GM19023 (cell line): ENCODE results near the gene APOC3.
"Not testable (repeated sequence)": the region's sequence is repeated elsewhere in the genome, so short reads cannot be mapped to it uniquely, and the experiment has no call there.

Source experiments
- ATAC-seq: cut with Tn5 transposase; IDR thresholded peaks from one replicate; pipeline ENCODE4 v1.9.1; 2021; ENCODE audit warnings: mild to moderate bottlenecking, moderate library complexity; ENCODE audit not compliant: unreplicated experiment

APOC3 gene

DNA sequence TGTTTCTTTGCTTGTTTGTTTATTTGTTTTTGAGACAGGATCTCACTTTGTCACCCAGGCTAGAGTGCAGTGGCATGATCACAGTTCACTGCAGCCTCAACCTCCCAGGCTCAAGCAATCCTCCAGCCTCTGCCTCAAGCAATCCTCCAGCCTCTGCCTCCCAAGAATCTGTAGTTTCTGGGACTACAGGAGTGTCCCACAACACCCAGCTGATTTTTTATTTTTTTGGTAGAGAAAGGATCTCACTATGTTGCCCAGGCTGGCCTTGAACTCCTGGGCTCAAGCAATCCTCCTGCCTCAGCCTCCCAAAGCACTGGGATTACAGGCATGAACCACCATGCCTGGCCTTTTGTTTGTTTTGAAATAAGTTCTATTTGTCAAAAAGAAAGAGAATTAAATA, 28.0 kb upstream of the APOC3 start:
- ATAC-seq = not testable (repeated sequence)

DNA sequence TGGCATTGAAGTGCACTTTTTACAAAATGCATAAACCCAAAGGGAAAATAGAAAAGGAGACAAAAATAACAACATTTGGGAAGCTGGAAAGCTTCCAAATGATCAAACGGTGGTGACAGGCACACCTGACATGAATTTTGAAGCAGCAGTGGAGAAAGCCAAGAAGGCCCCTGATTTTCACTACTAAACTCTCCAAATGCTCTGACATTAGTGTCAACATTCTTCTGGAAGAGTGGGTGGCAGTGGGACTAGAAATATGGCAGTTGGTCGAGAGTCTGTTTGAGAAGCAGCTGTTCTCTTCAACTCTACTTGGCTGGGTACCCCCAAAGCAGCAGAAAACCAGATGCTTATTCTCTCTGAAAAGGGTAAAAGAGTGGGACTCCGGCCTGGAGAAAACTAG, 25.7 kb upstream of the APOC3 start:
- ATAC-seq = no peak

DNA sequence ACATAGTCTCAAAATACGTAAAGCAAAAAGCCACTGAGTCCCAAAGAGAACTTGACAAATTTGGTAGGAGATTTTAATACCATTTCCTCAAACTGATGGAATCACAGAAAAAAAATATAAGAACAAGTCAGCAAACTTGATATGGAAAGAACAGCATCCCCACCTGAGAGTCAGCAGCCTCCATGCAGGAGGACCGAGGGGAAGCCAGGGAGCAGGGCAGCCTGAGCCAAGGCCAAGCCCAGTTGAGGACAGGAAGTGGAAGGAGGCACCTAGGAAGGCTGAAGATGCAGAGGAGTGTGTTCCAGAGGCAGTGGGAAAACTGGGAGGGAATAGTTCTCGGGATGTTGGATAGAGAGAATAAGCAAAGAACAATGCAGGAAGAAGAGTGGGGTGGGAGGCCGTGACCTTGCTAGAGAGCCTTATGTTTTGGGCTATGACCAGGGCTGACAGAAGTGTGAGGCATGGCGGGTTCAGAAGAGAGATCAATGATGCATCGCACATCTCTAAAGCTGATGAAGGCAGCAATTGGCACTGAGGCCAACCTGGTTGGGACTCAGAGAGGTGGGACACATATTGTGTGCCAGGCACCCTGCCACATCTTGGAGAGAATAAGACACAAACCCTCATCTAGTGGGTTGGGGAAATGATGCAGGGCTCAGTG, 22.0 kb upstream of the APOC3 start:
- ATAC-seq = no peak

DNA sequence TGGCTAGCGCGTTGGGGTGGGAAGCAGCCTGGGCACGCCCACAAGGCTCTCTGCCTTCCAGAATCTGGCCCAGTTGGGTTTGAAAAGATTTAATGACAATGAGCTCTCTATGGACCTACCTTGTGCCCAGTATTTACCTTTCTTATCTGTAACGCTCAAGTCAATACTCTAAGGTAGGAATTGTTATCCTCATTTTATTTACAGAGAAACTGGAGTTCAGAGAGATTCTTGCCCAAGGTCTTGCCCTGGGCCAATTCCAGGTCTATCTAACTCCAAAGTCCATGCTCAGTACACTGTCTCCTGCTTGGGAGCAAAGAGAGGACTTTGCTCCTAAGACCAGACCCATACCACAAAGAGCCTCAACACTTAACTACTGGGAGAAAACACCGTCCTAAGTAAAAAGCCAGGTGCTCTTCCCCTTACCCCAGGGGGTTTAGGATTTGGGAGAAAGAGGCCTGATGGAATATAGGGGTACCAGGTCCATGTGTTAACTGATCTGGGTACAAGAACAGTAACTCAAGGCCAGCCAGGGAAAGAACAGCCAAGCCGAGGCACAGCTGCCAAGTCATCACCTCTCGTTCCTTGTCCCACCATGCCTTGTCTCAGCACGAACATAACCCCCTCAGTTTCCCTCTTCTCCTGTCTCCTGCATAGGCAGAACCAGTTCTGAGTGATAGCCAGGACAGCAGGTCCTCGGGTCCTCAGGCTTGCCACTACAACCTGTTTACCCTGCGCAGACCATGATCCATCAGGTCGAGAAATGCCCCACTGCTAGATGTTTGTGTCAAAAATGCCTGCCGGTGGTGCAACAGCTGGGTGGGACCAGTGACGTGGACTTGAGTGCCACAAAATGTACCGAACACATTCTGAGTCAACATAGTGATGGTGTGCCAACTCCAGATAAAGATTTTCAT, 21.2 kb upstream of the APOC3 start:
- no peak for ATAC-seq

DNA sequence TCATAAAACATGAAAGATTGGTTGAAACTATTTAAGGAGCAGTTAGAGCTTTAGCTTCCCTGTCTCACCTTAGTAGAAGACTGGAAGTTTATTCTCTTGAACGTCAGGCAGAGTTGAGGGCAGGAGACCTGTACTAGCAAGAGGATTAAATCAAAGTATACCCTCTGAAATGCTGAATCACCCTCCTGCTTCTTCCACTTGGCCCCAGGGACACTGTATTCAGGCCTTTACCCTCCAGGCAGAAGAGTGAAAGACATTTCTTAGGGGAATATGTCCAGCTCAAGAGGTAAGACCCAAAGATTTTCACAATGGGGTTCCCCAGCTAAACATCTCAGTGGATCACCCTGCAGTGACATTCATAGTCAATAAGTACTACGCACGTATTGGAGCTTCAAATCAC, 18.5 kb upstream of the APOC3 start:
- ATAC-seq = no peak

DNA sequence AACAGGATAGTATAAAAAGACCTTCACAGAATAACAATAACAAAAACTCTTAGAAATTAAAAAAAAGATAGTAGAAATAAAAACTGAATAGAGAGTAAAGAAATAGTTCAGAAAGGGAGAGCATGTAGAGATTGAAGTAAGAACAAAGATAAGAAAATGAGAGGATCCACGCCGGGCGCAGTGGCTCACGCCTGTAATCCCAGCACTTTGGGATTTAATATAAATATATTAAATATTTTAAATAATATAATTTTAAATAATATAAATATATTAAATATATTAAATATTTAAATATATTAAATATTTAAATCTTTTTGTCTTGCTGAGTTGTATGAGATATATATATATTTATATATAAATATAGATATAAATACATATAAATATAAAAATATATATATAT, 17.6 kb upstream of the APOC3 start:
- ATAC-seq = no peak

DNA sequence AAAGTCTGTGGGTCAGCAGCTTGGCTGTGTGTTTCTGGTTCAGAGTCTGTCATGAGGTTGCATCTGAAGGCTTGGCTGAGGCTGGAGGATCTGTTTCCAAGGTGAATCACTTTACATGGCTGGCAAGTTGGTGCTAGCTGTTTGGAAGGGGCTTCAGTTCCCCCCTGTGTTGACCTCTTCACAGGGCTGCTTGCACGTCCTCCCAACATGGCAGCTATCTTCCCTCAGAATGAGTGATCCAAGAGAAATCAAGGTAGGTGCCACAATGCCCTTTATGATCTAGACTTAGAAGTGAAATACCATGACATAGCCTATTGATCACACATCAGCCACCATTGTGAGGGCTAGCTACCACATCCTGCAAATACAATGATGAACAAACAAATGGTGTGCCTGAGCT, 16.5 kb upstream of the APOC3 start:
- ATAC-seq = no peak

DNA sequence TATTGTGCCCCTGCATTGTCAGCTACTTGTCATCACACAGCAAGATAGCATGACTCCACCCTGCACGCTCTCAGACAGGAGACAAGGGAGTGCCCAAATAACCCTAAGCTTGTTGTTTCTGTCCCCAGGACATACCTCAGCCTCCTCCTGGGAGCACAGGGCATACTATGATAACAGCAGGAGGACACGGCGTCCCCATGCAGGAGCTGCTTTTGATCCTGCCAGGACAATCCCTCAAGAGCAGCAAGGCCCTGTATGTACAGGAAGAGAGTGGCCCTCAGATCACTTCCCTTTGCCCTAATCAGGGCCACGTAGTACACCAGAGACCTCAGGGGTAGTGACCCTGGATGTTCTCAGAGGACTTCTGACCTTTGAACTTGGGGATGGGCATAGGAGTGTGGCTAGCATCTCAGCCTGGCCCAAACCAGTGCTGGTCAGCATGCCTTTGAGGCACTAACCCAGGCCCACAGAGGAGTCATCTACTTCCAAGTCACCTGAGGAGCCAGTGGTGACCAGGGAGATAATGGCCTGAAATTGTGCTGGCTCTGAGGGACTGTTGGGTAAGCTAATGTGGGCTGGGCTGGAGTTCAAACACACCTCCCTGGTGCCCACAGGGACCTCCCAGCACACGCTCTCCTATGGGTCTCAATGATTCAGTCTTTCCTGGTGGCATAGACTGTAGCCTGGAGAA, 15.8 kb upstream of the APOC3 start:
- no peak for ATAC-seq

DNA sequence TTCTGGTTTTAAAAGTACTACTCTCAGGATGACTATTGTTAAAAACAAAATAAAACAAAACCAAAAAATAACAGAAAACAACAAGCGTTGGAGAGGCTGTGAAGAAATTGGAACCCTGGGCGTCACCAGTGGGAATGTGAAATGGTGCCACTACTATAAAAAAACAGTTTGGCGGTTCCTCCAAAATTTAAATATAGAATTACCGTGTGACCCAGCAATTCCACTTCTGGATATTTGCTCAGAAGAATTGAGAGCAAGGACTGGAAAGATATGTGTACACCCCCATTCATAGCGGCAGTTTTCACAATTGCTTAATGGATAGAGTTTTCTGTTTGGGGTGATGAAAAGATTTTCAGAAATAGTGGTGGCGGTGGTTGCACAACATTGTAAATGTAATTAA, 15.2 kb upstream of the APOC3 start:
- ATAC-seq = no peak

DNA sequence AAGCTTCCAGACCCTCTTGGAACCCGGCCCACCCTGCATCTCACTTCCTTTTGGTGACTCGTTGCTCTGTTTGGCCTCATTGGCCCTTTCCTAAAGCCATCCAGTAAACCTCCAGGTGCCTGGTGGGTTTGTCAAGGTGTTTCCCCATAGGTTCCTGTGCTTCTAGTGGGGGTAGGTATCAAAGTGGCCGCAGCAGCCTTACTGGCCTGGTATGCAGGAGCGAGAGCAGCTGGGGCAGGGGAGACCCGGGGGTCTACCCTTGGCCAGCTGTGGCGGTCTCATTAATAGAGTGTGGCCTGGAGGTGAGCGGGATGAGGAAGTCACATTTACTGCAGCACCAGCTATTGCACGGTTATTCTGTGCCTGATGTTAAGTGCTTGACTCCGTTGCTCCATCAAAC, 10.7 kb upstream of the APOC3 start:
- no peak for ATAC-seq

DNA sequence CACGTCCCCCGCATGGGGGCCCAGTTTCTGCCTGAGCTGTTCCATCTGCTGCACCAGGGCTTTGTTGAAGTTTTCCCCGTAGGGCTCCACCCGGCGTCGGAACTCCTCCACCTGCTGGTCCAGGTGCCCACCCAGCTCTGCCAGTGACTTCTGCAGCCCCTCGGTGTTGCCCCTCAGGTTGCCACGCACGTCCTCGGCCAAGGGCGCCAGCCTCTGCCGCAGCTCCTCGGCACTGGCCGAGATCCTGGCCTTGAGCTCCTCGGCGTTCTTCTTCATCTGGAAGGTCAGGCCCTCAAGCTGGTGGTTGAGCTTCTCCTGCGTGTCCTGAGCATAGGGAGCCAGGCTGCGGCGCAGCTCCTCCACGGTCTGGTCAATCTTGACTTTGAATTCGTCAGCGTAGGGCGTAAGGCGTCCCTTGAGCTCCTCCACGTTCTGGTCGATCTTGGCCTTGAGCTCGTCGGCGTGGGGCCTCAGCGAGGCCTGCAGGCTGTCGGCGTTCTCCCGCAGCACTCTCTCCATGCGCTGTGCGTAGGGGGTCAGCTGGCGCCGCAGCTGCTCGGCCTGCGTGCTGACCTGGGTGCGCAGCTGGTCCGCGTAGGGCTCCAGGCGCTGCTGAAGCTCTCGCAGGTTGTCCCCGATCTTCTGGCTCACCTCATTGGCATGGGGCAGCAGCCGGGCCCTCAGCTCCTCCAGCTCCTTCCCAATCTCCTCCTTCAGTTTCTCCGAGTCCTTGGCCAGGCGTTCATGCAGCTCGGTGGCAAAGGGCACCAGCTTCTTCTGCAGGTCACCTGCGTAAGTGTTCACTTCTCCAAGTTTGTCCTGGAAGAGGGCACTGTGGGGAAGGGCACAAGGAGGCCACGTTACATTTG, 8.4 kb upstream of the APOC3 start:
- no peak for ATAC-seq

DNA sequence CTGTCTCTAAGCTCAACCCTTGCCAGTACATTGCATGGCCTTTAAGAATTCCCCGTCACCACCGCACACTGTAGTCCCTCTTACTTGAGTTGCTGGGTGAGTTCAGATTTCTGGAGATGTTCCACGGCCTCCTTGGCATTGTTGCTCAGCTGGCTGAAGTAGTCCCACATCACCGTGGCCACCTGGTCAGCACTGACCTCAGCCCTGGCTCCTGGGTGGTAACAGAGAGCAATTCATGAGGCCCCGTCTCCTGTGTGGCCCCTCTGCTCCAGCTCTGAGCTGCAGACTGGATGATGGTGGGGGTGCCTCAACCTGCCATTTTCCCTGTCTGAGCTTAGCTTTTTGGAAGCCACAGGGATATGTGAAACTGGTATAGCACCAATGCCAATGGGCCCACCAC, 7.1 kb upstream of the APOC3 start:
- ATAC-seq = no peak

DNA sequence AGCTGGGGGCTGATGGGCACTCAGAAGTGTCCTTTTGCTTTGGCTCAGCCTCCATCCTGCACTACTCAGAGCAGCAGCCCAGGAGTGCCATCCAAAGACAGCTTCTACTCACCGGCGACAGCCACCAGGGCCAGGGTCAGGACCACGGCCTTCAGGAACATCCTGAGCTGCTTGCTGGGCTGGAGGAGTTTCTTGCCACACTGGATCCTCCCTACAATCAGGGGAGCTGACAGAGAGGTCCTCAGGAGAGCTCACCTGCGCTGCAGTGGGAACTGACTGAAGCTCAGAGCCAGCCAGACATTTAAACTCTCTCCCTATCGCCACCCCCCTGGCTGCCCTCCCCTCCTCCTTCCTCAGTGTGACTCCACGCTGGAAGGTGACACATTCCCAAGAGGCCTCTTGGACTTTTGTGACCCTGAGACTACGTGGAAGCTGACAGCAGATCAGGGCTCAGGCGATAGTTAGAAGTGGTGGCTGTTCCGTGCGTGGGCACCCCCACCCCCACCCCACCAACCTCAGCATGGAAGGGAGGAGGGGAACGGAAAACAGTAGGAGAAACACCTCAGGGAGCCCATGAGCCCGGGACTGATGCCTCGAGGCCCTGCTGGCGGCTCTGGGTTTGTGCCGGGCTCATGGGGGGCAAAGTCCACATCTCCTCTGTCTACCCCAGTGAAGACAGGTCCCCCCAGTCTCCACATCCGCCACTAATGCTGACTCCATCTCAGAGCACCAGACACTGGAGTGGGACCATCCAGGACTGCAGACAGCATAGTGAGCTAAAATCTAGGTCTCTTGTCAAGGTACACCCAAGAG, 6.5 kb upstream of the APOC3 start, which contains the start of gene APOA4:
Gene APOA4 (minus strand): TSS at position 274 of the 813 bp plus-strand sequence. CDS start 113 bp downstream, at position 161.
- no peak for ATAC-seq

DNA sequence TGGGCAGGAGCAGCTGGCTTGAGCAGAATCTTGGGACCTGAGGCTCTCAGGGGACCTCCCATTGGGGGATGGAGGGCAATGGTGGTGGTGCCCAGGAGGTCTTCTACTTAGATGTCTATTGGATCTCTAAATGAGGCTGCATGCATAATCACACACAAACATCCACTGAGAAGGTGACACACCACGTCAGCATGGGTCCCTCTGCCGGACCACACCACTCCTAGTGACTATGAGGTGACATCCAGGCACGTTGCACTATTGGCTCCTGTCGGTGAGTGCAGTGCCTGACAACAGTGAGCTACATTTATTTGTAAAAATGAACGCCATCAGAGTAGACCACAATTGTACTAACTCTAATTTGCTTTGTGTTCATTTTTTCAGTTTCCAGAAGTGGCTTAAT, 4.3 kb upstream of the APOC3 start:
- ATAC-seq = no peak

DNA sequence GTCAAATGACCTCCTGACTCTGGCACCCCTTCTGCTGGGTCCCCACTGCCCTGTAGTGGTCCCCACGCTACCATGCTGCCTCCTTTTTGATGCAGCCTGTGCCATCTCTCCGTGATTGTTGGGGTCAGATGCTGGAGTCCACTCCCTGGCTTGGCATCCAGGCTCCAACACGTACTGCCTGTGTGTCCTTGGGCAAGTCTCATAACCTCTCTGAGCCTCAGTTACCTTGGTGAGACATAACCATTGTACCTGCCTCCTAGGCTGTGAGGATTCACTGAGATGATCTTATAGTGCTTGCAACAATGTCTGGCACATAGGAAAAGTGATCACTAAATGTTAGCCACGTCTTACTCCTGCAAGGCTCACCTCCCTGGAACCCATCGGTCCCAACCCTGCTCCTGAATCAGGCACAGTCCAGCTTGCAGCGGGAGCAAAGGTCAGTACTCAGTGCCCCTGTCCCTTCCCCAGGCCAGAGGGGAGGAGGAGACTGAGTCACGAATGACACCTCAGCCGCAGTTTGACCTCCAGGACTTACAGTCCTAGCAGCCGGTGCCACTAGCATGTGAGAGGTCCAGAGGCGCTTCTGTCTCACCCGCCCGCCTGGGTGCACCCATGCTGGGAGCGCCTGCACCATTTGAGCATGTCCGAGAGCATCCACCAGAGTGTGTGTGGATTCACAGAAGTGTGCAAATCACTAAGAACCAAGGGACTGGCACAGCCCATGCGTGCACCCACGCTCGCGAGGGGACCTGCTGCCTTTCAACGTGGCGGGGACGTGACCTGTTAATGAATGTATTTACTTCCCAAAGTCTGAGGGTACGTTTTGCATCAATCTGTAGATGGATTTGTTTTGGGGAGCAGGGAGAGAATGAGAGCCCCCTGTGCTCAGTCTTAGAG, 3.6 kb upstream of the APOC3 start:
- no peak for ATAC-seq

DNA sequence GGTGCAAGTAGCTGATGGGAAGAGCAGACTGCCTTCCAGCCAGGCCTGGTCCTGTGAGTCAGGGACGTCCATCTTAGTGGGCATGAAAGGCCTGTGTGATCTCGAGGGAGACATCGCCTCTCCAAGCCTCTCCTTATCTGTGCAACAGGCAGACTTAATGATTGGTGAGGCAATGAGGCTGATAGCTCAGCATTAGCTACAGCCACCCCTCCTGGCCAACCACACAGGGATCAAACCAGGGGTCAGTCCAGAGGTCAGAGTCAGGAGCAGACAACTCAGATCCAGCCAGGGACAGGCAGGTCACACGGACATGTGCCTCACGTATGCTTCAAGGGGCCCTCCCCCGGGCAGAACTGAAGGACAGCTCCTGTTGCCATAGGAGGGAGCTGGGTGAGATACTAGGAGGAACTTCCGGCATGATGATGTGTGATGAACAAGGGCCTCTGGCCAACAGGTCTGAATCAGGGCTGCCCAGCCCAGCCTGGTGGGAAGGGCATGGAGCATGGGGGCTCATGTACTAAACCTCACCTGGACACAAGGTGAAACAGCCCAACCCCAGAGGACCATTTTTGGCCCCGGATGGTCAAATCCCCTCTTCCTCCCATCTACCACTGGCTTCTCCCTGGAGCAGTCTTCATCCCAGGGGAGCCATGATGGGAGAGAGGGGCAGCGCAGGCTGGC, 2.8 kb upstream of the APOC3 start:
- ATAC-seq = no peak

DNA sequence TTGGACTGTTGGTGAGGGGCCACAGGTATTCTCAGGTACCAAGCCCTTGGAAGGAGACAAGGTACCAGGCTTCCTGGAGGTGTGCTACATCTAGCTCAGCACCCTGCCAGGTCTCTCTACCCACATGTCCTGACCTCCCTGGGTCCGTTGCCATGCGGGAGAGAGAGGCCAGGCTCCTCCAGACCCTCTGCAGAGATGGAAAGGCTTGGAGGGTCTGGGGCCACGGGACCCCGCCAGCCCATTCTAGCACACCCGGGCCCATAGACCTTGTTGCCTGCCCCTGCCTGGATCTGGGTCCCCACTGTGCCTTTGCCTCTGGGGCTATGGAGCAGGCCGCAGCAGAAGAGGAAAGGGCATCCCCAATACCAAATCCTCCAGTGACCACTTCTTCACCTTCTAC, 2.2 kb upstream of the APOC3 start:
- ATAC-seq = no peak
